IMR-90 (cell line): ENCODE data around the gene INF2.

Experiments
- BHLHE40 ChIP-seq: fragments of 150-350 bp; IDR thresholded peaks from 2 replicates; pipeline ENCODE4 v1.6.1; 2016; ENCODE audit warnings: mild to moderate bottlenecking, low read depth, low read length
- CEBPB ChIP-seq: IDR thresholded peaks from 2 replicates; pipeline ENCODE4 v1.6.1; 2012; ENCODE audit warnings: low read depth, low read length, improper control_type of control experiment
- MAFK ChIP-seq: IDR thresholded peaks from 2 replicates; pipeline ENCODE4 v1.6.1; 2012; ENCODE audit warnings: low read depth, low read length, improper control_type of control experiment
- POLR2A ChIP-seq: IDR thresholded peaks from 2 replicates; pipeline ENCODE4 v1.6.1; 2012; ENCODE audit warnings: mild to moderate bottlenecking, low read depth, low read length
- RAD21 ChIP-seq: IDR thresholded peaks from 2 replicates; pipeline ENCODE4 v1.6.1; 2012; ENCODE audit warnings: low read length, improper control_type of control experiment
- RCOR1 ChIP-seq: IDR thresholded peaks from 2 replicates; pipeline ENCODE4 v1.6.1; 2012; ENCODE audit warnings: mild to moderate bottlenecking, low read length, improper control_type of control experiment; ENCODE audit not compliant: insufficient replicate concordance
- TF ChIP-seq, protein P1 (sequence below): conservative IDR thresholded peaks from 2 replicates; pipeline ENCODE4 v1.5.1; 2012; ENCODE audit warnings: mild to moderate bottlenecking, low read depth, low read length, improper control_type of control experiment
- TF ChIP-seq, protein P2 (sequence below): fragments of 150-350 bp; IDR thresholded peaks from 2 replicates; pipeline ENCODE4 v1.6.1; 2017; ENCODE audit warnings: mild to moderate bottlenecking, antibody characterized with exemption, low read length, low read depth

DNA sequence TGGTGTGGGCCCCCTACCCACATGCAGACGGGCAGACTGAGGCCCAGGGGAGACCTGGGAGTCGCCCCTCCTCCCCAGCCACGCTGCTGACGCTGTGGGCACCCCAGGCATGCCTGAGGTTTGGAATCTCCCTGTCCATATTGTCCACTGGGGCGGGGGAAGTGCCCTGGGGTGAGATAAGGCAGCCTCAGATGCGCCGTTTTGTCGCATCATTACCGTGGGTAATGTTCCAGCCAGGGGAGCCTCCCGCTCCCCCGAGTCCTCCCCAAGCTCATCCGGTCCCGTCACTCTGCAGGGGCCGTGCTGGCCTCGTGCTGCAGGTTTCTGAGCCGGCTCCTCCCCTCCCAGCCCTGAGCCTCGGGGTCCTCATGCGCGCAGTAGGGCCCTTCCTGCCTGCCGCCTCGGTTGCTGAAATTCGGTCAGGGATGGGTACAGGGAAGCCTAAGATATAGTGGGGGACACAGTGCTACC, 11.4 kb downstream of the INF2 start:
- TF ChIP-seq, protein P1, sequence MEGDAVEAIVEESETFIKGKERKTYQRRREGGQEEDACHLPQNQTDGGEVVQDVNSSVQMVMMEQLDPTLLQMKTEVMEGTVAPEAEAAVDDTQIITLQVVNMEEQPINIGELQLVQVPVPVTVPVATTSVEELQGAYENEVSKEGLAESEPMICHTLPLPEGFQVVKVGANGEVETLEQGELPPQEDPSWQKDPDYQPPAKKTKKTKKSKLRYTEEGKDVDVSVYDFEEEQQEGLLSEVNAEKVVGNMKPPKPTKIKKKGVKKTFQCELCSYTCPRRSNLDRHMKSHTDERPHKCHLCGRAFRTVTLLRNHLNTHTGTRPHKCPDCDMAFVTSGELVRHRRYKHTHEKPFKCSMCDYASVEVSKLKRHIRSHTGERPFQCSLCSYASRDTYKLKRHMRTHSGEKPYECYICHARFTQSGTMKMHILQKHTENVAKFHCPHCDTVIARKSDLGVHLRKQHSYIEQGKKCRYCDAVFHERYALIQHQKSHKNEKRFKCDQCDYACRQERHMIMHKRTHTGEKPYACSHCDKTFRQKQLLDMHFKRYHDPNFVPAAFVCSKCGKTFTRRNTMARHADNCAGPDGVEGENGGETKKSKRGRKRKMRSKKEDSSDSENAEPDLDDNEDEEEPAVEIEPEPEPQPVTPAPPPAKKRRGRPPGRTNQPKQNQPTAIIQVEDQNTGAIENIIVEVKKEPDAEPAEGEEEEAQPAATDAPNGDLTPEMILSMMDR: no peak
- TF ChIP-seq, protein P2, sequence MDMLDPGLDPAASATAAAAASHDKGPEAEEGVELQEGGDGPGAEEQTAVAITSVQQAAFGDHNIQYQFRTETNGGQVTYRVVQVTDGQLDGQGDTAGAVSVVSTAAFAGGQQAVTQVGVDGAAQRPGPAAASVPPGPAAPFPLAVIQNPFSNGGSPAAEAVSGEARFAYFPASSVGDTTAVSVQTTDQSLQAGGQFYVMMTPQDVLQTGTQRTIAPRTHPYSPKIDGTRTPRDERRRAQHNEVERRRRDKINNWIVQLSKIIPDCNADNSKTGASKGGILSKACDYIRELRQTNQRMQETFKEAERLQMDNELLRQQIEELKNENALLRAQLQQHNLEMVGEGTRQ: no peak
- TF ChIP-seq POLR2A (no peak), RAD21 (no peak), CEBPB (no peak), BHLHE40 (no peak), MAFK (no peak), RCOR1 (no peak)
